D721Med (cell line): ENCODE measurements around the gene F13B.
A peak's percentile ranks its signal among the peaks of the same experiment; 100 is the strongest.
"Not testable (repeated sequence)": the region's sequence is repeated elsewhere in the genome, so short reads cannot be mapped to it uniquely, and the experiment has no call there.

Experiments used
- DNase-seq: peaks from one replicate; pipeline ENCODE4 v3.0.0; 2011; ENCODE audit warnings: low spot score; ENCODE audit not compliant: insufficient read length
- FAIRE-seq: peaks from 2 replicates; lab custom pipeline; 2011; peaks lifted over from hg19 to GRCh38; lab: Jason Lieb, UNC
- CTCF ChIP-seq: IDR thresholded peaks from 2 replicates; pipeline ENCODE4 v1.5.1; 2012; ENCODE audit warnings: mild to moderate bottlenecking, control low read depth; ENCODE audit not compliant: insufficient read depth; ENCODE audit errors: missing control alignments

F13B gene

GRCh38 chr1:197066719-197067456 is at the start of gene F13B:
F13B (minus strand) TSS chr1:197067260; CDS start chr1:197067223, 37 bp downstream.
- TF ChIP-seq CTCF = peak; percentile 17
- DNase-seq (no peak), FAIRE-seq (peak; percentile 25)

- TF ChIP-seq CTCF = no peak
- DNase-seq (no peak), FAIRE-seq (no peak)
Measured at GRCh38 chr1:197116156-197116555, 49.1 kb upstream of the F13B start.

GRCh38 chr1:197106869-197107268 is 39.8 kb upstream of the F13B start:
- no peak for FAIRE-seq
- TF ChIP-seq CTCF = no peak
- no peak for DNase-seq

GRCh38 chr1:197103300-197103699 is 36.2 kb upstream of the F13B start:
- no peak for DNase-seq
- TF ChIP-seq CTCF = no peak
- no peak for FAIRE-seq

GRCh38 chr1:197101978-197102377 is 34.9 kb upstream of the F13B start:
- peak; percentile 35 for FAIRE-seq
- TF ChIP-seq CTCF = no peak
- no peak for DNase-seq

GRCh38 chr1:197100677-197101076 is 33.6 kb upstream of the F13B start:
- TF ChIP-seq CTCF = no peak
- DNase-seq (no peak), FAIRE-seq (peak; percentile 16)

- TF ChIP-seq CTCF = no peak
- DNase-seq (no peak), FAIRE-seq (peak; percentile 81)
Measured at GRCh38 chr1:197099444-197099843, 32.4 kb upstream of the F13B start.

- not testable (repeated sequence) for FAIRE-seq, DNase-seq
Measured at GRCh38 chr1:197096971-197097370, 29.9 kb upstream of the F13B start.
